ENCODE results near the gene BAG5.
"Not testable (repeated sequence)": the region's sequence is repeated elsewhere in the genome, so short reads cannot be mapped to it uniquely, and the experiment has no call there.

BAG5 gene

DNA sequence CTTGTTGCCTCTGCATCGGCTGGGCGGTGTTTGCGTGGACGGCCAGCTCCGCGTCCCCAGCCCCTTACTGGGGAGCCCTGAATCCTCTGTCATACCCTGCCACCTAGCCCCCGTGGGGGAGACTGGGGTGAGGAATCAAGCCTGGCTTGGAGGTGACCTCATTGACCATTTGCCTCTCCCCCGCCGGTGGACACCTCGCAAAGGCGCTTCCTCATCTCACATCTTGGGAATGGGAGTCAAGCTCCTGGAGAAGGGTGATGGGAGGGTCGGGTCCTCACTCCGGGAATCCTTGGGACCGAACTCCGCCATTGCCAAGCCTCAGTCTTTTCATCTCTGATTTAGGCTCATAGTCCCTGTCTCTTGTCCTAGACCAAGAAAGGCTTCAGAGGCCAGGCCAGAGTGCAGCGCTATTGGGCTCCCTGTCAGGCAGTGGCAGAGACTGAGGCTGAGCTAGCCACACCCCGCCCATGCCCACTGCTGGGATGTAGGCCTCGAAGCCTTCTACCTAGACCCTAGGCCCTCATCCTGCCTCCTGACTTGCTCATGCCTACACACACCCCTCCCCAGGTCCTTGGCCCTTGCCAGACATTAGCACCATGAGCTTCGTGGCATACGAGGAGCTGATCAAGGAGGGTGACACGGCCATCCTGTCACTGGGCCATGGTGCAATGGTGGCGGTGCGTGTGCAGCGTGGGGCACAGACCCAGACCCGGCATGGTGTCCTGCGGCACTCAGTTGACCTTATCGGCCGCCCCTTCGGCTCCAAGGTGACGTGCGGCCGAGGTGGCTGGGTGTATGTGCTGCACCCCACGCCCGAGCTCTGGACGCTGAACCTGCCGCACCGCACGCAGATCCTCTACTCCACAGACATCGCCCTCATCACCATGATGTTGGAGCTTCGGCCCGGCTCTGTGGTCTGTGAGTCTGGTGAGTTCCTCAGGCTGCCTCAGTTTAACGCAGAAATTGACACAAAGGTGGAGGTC lies 32.8 kb downstream of the BAG5 start:
- Histone ChIP-seq H3K36me3 (ENCODE audit: control insufficient read depth in 5 of 5, insufficient read depth in 5 of 5, low read length in 5 of 5) (peaks cover 0 to 27% (median 17%) of the 10 kb centered on the region in 5 donors), H3K27ac (ENCODE audit: low read depth, low read length) (peak overlapping the region; percentile 92), H3K4me1 (ENCODE audit: control insufficient read depth in 5 of 5, insufficient read depth in 5 of 5, low read length in 5 of 5) (peaks cover 8 to 55% (median 45%) of the 10 kb centered on the region in 5 donors), H3K9ac (ENCODE audit: low read length in 5 of 5) (peak overlapping the region in 4 of 5 donors; percentile 81 to 96 (median 90)), H3K4me3 (ENCODE audit: low read depth in 1 of 5, low read length in 5 of 5) (peak overlapping the region; percentile 85 to 96 (median 93)), H3K27me3 (ENCODE audit: control insufficient read depth in 5 of 5, insufficient read depth in 4 of 5, low read length in 5 of 5) (no peaks in the 10 kb centered on the region), H3K9me3 (ENCODE audit: control insufficient read depth in 5 of 5, low read length in 5 of 5) (no peaks in the 10 kb centered on the region)

DNA sequence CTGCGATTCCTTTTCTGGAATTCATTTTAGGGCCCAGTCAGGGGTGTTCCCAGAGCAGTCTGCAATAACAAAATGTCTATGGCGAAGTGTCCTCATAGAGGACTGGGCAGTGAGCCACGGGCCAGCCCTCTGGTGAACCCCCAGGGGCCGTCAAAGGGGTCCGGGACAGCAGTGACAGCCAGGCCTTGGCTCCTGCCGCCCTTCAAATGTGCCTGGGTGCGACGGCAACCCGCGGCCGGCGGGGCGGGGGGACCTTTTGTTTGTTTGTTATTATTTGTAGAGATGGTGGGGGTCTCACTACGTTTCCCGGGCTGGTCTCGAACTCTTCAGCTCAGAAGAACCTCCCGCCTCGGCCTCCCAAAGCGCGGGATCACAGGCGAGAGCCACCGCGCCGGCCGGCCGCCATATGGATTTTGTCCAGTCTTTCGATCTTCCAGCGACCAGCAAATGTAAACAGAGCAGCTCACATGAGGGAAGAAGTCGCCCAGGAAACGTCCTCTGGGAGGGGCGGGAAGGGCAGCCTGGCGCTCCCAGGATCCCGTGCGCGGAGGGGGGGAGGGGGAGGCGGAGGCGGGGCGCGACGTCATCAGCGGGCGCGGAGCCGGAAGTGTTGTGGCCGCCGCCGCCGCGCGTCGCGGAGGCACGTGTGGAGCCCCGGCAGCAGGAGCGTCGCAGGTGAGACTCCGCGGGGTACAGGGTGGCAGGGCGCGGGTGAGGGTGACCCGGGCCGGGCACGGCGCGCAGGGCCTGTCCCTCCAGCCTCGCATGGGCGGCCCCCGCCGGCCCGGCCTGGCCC lies 33.7 kb downstream of the BAG5 start, which contains the start of gene TRMT61A:
TSS of gene TRMT61A (plus strand) at position 610 of the 796 bp plus-strand sequence. CDS start 783 bp downstream, outside the sequence.
- H3K27me3 ChIP-seq (ENCODE audit: control insufficient read depth in 5 of 5, insufficient read depth in 4 of 5, low read length in 5 of 5) = no peaks in the 10 kb centered on the region
- H3K9ac ChIP-seq (ENCODE audit: low read length in 5 of 5) = peak within 1 kb of the TSS in 4 of 5 donors; percentile 81 to 96 (median 90)
- peak within 1 kb of the TSS; percentile 85 to 96 (median 93) for H3K4me3 ChIP-seq (ENCODE audit: low read depth in 1 of 5, low read length in 5 of 5)
- H3K9me3 ChIP-seq (ENCODE audit: control insufficient read depth in 5 of 5, low read length in 5 of 5) = no peaks in the 10 kb centered on the region
- H3K36me3 ChIP-seq (ENCODE audit: control insufficient read depth in 5 of 5, insufficient read depth in 5 of 5, low read length in 5 of 5) = peaks cover 0 to 18% (median 11%) of the 10 kb centered on the region in 5 donors
- peak within 1 kb of the TSS; percentile 92 for H3K27ac ChIP-seq (ENCODE audit: low read depth, low read length)
- peaks cover 8 to 58% (median 44%) of the 10 kb centered on the region in 5 donors for H3K4me1 ChIP-seq (ENCODE audit: control insufficient read depth in 5 of 5, insufficient read depth in 5 of 5, low read length in 5 of 5)

DNA sequence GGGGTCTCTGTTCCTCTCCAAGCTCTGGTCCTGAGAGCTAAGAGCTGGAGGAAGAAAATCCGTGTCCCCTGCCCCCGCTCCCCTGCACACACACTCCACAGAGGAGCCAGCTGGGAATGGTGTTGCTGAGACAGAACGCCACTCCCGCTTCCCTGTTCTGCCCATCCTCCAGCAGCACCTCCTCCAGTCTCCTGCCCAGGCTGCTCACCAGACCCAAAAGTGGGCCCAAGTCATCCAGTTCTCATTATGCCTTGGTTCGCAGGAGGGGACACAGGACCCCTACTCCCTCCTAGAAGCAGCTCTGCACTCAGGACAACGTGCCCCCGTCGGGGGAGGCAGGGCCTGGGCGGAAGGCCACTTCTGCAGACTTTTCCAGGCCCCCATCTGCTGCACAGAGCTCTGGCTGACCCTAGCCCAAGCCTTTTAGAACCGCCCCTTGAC lies 34.3 kb downstream of the BAG5 start:
- Histone ChIP-seq H3K27ac (ENCODE audit: low read depth, low read length) (peak overlapping the region; percentile 92), H3K9ac (ENCODE audit: low read length in 5 of 5) (peak overlapping the region in 4 of 5 donors; percentile 49 to 74 (median 67)), H3K4me3 (ENCODE audit: low read depth in 1 of 5, low read length in 5 of 5) (peak overlapping the region; percentile 52 to 95 (median 66)), H3K27me3 (ENCODE audit: control insufficient read depth in 5 of 5, insufficient read depth in 4 of 5, low read length in 5 of 5) (no peaks in the 10 kb centered on the region), H3K4me1 (ENCODE audit: control insufficient read depth in 5 of 5, insufficient read depth in 5 of 5, low read length in 5 of 5) (peaks cover 8 to 61% (median 47%) of the 10 kb centered on the region in 5 donors), H3K36me3 (ENCODE audit: control insufficient read depth in 5 of 5, insufficient read depth in 5 of 5, low read length in 5 of 5) (peaks cover 0 to 12% (median 9%) of the 10 kb centered on the region in 5 donors), H3K9me3 (ENCODE audit: control insufficient read depth in 5 of 5, low read length in 5 of 5) (no peaks in the 10 kb centered on the region)

DNA sequence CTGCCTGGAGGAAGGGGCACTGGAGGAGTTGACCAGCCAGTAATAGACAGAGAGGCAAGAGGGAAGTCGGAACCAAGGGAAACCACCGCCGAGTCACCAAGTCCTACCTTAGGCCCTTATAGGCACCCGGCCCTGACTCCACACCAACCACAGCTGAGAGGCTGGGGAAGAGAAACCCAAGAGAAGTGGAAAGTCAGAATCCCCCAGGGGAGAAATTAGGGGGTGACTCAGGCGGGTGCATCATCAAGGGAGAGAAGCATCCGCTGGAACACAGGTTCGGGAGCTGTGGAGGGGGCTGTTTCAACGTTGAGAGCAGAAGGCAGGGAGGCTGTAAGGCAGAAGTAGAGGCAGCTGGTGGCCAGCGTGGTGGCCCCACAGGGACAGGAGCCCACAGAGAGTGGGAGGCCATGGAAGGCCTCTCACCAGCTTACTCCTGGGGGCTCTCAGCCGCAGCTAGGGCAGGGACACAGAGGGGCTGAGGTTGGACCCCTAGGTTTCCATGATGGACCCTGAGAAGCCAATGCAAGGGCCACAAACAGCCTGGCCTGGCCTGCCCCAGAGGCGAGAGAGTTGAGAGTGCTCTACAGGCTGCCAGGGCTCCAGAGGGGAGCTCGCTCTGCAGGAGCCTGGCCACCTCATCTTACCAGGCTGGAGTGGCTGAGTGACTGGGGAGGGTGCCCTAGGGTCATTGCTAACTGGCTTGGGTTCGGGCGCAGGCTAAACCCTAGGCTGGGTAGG lies 34.9 kb downstream of the BAG5 start:
- peak overlapping the region in 3 of 5 donors; percentile 63 to 95 (median 85) for H3K4me3 ChIP-seq (ENCODE audit: low read depth in 1 of 5, low read length in 5 of 5)

DNA sequence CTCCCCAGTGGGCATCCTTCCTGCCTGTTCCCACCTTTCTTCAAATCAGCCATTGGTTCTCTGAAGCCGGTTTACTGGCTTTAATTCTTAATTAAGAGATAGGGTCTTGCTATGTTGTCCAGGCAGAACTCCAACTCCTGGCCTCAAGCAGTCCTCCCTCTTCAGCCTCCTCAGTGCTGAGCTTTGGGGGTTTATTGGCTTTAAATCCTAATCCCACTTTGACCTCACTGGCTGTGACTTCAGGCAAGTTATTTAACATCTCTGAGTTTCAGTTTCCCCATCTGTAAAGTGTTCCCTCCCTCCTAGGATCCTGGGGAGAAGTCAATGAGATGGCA lies 35.6 kb downstream of the BAG5 start:
- H3K36me3 ChIP-seq (ENCODE audit: control insufficient read depth in 5 of 5, insufficient read depth in 5 of 5, low read length in 5 of 5) = peaks cover 0 to 2% (median 0%) of the 10 kb centered on the region in 5 donors
- H3K9me3 ChIP-seq (ENCODE audit: control insufficient read depth in 5 of 5, low read length in 5 of 5) = no peaks in the 10 kb centered on the region
- H3K27me3 ChIP-seq (ENCODE audit: control insufficient read depth in 5 of 5, insufficient read depth in 4 of 5, low read length in 5 of 5) = no peaks in the 10 kb centered on the region
- peak overlapping the region; percentile 9 for H3K27ac ChIP-seq (ENCODE audit: low read depth, low read length)
- no peak overlapping the region for H3K4me3 ChIP-seq (ENCODE audit: low read depth in 1 of 5, low read length in 5 of 5)
- H3K4me1 ChIP-seq (ENCODE audit: control insufficient read depth in 5 of 5, insufficient read depth in 5 of 5, low read length in 5 of 5) = peaks cover 8 to 70% (median 56%) of the 10 kb centered on the region in 5 donors
- H3K9ac ChIP-seq (ENCODE audit: low read length in 5 of 5) = no peak overlapping the region

More for the DNA sequence above, 34.9 kb downstream of the BAG5 start:
- Histone ChIP-seq H3K4me1 (ENCODE audit: control insufficient read depth in 5 of 5, insufficient read depth in 5 of 5, low read length in 5 of 5) (peaks cover 8 to 66% (median 52%) of the 10 kb centered on the region in 5 donors), H3K9me3 (ENCODE audit: control insufficient read depth in 5 of 5, low read length in 5 of 5) (no peaks in the 10 kb centered on the region), H3K36me3 (ENCODE audit: control insufficient read depth in 5 of 5, insufficient read depth in 5 of 5, low read length in 5 of 5) (peaks cover 0 to 7% (median 5%) of the 10 kb centered on the region in 5 donors), H3K27ac (ENCODE audit: low read depth, low read length) (peak overlapping the region; percentile 92), H3K27me3 (ENCODE audit: control insufficient read depth in 5 of 5, insufficient read depth in 4 of 5, low read length in 5 of 5) (no peaks in the 10 kb centered on the region), H3K9ac (ENCODE audit: low read length in 5 of 5) (peak overlapping the region in 1 of 5 donors; percentile 56)

DNA sequence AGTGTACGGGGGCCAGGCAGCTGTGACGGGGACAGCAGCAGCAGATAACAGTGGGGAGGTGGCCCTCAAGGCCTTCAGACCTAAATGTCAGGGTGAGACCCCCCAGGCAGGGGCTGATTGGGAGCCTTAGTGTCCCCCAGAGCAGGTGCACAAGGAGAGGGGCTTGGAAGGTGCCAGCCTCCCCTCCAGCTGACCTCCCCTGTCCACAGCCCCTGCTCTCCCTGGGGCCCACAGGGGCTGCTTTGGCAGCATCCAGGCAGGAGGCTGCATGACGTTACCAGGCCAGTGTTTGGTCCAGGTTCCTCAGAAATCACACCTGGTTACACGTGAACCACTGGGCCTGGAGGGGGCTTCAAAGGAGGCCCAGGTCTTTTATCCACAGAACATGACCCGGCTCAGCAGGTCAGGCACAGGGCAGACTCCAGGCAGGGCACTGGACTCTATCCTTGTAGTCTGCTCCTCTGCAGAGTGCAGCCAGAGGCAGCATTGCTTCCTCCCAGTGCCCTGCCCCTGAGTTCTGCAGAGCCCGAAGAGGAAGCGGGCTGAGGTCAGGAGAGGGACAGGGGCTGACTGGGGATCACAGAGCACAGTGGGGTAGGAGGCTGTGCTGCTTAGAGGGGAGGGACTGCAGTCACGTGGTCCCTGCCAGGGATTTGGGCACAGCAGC lies 36.1 kb downstream of the BAG5 start:
- no peak overlapping the region for H3K27ac ChIP-seq (ENCODE audit: low read depth, low read length)
- H3K27me3 ChIP-seq (ENCODE audit: control insufficient read depth in 5 of 5, insufficient read depth in 4 of 5, low read length in 5 of 5) = no peaks in the 10 kb centered on the region
- peaks cover 8 to 73% (median 57%) of the 10 kb centered on the region in 5 donors for H3K4me1 ChIP-seq (ENCODE audit: control insufficient read depth in 5 of 5, insufficient read depth in 5 of 5, low read length in 5 of 5)
- H3K9ac ChIP-seq (ENCODE audit: low read length in 5 of 5) = no peak overlapping the region
- no peaks in the 10 kb centered on the region for H3K9me3 ChIP-seq (ENCODE audit: control insufficient read depth in 5 of 5, low read length in 5 of 5)
- H3K36me3 ChIP-seq (ENCODE audit: control insufficient read depth in 5 of 5, insufficient read depth in 5 of 5, low read length in 5 of 5) = peaks cover 0 to 2% (median 0%) of the 10 kb centered on the region in 5 donors
- H3K4me3 ChIP-seq (ENCODE audit: low read depth in 1 of 5, low read length in 5 of 5) = no peak overlapping the region

DNA sequence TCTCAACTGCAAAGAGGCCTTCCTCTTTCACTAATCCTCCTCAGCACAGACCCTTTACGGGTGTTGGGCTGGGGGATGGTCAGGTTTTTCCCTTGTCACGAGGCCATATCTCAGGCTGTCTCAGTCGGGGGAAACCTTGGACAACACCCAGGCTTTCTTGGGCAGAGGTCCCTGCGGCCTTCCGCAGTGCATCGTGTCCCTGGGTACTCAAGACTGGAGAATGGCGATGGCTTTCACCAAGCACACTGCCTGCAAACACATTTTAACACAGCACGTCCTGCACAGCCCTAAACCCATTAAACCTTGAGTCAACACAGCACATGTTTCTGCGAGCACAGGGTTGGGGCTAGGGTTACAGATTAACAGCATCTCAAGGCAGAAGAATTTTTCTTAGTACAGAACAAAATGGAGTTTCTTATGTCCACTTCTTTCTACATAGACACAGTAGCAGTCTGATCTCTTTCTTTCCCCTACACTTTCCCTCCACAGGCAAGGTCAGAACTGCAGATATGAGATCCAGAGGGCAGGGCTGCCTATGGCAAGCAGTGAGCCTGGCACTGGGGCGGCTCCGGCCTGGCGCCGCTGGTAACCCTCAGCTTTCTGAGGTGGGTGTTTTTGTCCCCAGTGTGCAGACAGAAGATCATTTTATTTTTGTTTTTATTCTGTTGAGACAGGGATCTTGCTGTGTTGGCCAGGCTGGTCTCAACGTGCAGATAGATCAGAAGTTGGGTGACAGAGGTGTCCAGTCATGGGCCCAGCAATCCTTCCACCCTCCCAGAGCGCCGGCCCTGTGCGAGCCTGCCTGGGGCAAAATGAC lies 36.8 kb downstream of the BAG5 start:
- not testable (repeated sequence) for H3K27me3 ChIP-seq (ENCODE audit: control insufficient read depth in 5 of 5, insufficient read depth in 4 of 5, low read length in 5 of 5); H3K36me3 ChIP-seq (ENCODE audit: control insufficient read depth in 5 of 5, insufficient read depth in 5 of 5, low read length in 5 of 5); H3K4me3 ChIP-seq (ENCODE audit: low read depth in 1 of 5, low read length in 5 of 5); H3K9ac ChIP-seq (ENCODE audit: low read length in 5 of 5); H3K9me3 ChIP-seq (ENCODE audit: control insufficient read depth in 5 of 5, low read length in 5 of 5); H3K27ac ChIP-seq (ENCODE audit: low read depth, low read length)
- H3K4me1 ChIP-seq (ENCODE audit: control insufficient read depth in 5 of 5, insufficient read depth in 5 of 5, low read length in 5 of 5) = peaks cover 8 to 72% (median 55%) of the 10 kb centered on the region in 5 donors

DNA sequence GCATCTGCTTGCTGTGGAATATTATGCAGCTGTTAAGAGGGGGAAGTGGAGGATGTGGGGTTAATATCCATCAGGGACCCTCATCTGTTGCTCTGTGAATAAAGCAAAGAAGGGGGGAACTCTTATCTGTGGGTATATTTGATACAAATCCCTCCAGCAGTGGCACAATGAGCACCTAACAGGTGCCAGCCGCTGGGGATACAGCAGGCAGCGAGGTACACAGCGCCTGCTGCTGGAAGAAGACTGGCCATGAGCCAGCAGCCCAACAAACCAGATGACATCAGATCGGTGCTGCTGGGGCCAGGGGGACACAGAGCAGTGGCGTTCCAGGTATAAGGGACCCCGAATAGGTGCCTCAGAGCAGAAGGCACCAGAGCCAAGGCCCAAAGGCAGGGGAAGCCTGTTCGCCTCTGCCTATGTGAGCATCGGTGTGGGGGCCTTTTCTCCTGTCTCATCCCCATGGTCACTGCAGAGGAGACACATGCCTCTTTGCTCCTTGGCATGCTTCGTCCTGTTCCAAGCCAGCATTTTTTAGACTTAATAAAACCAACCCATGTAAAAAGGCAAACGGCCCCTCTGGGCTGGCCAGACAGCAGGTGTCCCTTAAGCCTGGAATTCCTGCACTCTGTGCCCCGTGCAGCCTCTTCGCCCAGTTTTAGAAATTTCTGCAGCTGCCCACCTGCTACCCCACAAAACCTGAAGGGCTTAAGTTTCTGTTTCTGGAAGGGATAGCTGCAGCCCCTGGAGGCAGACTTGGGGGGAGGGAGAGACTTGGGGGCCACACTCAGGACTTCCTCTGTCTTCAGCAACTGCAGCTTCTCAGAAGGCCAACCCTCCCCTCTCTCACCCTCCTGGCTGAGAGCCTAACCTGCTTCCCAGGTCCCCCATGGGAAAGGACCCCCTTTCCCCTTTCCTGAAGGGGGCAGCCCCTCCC lies 38.2 kb downstream of the BAG5 start:
- Histone ChIP-seq H3K36me3 (ENCODE audit: control insufficient read depth in 5 of 5, insufficient read depth in 5 of 5, low read length in 5 of 5) (peaks cover 0 to 5% (median 0%) of the 10 kb centered on the region in 5 donors), H3K27ac (ENCODE audit: low read depth, low read length) (no peak overlapping the region), H3K9ac (ENCODE audit: low read length in 5 of 5) (no peak overlapping the region), H3K9me3 (ENCODE audit: control insufficient read depth in 5 of 5, low read length in 5 of 5) (no peaks in the 10 kb centered on the region), H3K27me3 (ENCODE audit: control insufficient read depth in 5 of 5, insufficient read depth in 4 of 5, low read length in 5 of 5) (no peaks in the 10 kb centered on the region), H3K4me3 (ENCODE audit: low read depth in 1 of 5, low read length in 5 of 5) (no peak overlapping the region), H3K4me1 (ENCODE audit: control insufficient read depth in 5 of 5, insufficient read depth in 5 of 5, low read length in 5 of 5) (peaks cover 5 to 72% (median 55%) of the 10 kb centered on the region in 5 donors)

Data from subcutaneous abdominal adipose tissue (tissue), 5 donors.